ENCODE measurements around the gene RMP24.
"Not testable (repeated sequence)": the region's sequence is repeated elsewhere in the genome, so short reads cannot be mapped to it uniquely, and the experiment has no call there.

Gene RMP24

GRCh38 chr18:35962320-35962719 is 10.2 kb upstream of the RMP24 start:
- no peak for DNase-seq (ENCODE audit: low read depth)
- no peak for TF ChIP-seq CTCF (IDR thresholded peaks at IDR 0.05; ENCODE audit: low read length, missing control alignments)
- no peak overlapping the region for H3K4me3 ChIP-seq (replicated peaks; ENCODE audit: low read depth, low read length)

GRCh38 chr18:35964319-35964718 is 8.2 kb upstream of the RMP24 start:
- no peak for DNase-seq (ENCODE audit: low read depth)
- TF ChIP-seq CTCF (IDR thresholded peaks at IDR 0.05; ENCODE audit: low read length, missing control alignments), result no peak
- H3K4me3 ChIP-seq (replicated peaks; ENCODE audit: low read depth, low read length), result no peak overlapping the region

GRCh38 chr18:35967866-35968265 is 4.6 kb upstream of the RMP24 start:
- DNase-seq (ENCODE audit: low read depth); H3K4me3 ChIP-seq (replicated peaks; ENCODE audit: low read depth, low read length): not testable (repeated sequence)

GRCh38 chr18:35968278-35968880 is 4.1 kb upstream of the RMP24 start:
- TF ChIP-seq CTCF (IDR thresholded peaks at IDR 0.05; ENCODE audit: low read length, missing control alignments), result no peak
- no peak overlapping the region for H3K4me3 ChIP-seq (replicated peaks; ENCODE audit: low read depth, low read length)
- DNase-seq (ENCODE audit: low read depth), result no peak

GRCh38 chr18:35969676-35970075 is 2.8 kb upstream of the RMP24 start:
- H3K4me3 ChIP-seq (replicated peaks; ENCODE audit: low read depth, low read length), result no peak overlapping the region
- no peak for DNase-seq (ENCODE audit: low read depth)
- TF ChIP-seq CTCF (IDR thresholded peaks at IDR 0.05; ENCODE audit: low read length, missing control alignments), result no peak

GRCh38 chr18:35971661-35972196 is 750 bp upstream of the RMP24 start:
- no peak for TF ChIP-seq CTCF (IDR thresholded peaks at IDR 0.05; ENCODE audit: low read length, missing control alignments)
- H3K4me3 ChIP-seq (replicated peaks; ENCODE audit: low read depth, low read length), result peak overlapping the region; percentile 99
- no peak for DNase-seq (ENCODE audit: low read depth)

GRCh38 chr18:35973650-35974049 is 1.2 kb downstream of the RMP24 start:
- no peak for TF ChIP-seq CTCF (IDR thresholded peaks at IDR 0.05; ENCODE audit: low read length, missing control alignments)
- peak overlapping the region; percentile 99 for H3K4me3 ChIP-seq (replicated peaks; ENCODE audit: low read depth, low read length)
- DNase-seq (ENCODE audit: low read depth), result no peak

Data from fibroblast of pulmonary artery (primary cell).